Endometrial microvascular endothelial cells (primary cell): ENCODE measurements around the gene SEMA7A. TPM values are rescaled to one million over a fixed set of nuclear protein-coding genes. Genes with fewer than 3 reads are reported as not detected.

Source experiments
- in situ Hi-C: cut with HindIII; loops from 2 replicates; pipeline ENCODE4 v1.10.0; 2017; ENCODE audit warnings: low sequenced_read_pairs, low pct_unique_long_range_greater_than_20kb; ENCODE audit errors: inconsistent ontology term
- total RNA-seq: library from RNA; depleted of rRNA; stranded (reverse); fragments of >200 nt; gene quantifications from one replicate; pipeline ENCODE4 v1.2.3, GENCODE V29; 2015; ENCODE audit errors: inconsistent ontology term

SEMA7A gene
- total RNA-seq, 1 donor from 2014 or later, result 1.2 TPM

DNA sequence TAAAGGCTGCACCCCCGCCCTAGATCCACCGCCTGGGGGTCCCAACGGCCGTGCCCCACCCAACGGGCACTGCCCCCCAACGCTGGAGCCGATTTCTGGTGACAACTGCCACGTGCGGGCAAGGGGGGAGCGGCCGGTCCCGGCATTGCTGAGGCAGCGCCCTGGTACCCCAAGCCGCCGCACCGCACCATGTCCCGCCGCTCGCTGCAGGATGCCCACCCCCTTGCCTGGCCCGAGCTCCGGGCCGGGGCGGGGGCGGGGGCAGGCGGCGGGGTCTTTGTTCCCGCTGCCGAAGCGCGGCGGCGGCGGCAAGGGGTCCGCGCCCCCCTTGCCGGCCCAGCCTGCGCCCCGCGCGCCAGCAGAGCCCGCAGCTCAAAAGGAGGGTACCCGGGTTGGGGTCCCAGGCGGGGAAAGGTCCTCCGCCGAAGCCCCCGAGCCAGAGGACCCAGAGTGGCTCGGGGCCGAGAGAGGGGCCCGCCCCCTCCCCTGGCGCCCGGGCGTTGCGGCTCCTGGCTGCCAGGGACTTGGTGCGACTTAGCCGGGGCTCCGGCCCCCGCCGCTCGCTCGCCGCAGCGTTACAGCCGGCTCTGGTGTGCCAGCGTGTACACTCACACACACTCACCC lies 678 bp downstream of the SEMA7A start:
- in situ Hi-C loops, result no loop called here

DNA sequence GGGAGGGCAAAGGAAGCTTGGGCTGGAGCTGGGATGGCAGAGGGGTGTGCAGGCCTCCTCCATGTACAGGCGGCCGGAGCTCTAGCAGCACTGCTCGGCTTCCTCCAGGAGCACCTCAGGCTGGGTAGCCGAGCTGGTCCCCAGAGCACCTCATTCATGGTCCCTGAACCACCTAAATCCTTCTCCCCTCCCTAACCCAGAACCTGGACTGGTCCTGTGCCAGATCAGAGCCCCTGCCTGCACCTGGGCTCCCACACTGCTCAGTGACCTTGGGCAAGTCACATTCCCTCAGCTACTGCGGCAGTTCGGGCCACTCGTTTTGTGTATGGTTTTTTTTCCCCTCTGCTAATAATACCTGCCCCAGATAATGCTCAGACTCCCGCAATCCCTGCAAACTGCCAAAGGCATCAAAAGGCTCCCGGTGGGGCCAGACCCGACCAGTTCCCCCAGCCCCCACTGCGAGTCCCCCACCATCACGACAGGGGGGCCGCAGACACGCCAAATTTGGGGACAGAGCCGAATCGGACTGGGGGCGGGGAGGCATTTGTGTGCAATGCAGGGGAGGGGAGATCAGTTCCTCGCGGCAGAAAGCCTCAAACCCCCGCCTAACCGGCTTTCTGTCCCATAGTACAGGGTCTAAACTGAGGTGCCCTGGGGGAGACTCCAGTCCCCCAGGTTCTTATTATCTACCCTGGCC lies 1.3 kb downstream of the SEMA7A start:
- in situ Hi-C loops, result no loop called here

DNA sequence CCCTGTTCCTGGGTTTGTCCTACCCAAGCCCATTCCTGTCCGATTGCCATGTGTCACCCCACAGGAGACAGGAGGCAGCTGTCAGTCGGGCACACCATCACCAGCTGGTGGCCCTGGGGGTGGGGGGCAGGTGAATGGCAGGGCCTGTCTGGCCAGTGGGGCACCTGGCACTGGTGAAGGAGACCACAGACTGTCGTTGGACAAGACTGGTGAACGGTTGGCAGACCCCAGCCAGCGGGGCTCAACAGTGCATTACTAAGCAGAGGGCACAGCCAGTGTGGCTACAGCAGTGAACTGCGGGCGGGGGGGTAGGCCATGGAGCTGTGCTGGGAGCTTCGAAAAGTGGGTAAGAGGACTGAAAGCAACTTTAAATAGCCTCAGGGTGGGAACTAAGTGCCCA lies 2.1 kb downstream of the SEMA7A start:
- in situ Hi-C loops, result no loop called here

DNA sequence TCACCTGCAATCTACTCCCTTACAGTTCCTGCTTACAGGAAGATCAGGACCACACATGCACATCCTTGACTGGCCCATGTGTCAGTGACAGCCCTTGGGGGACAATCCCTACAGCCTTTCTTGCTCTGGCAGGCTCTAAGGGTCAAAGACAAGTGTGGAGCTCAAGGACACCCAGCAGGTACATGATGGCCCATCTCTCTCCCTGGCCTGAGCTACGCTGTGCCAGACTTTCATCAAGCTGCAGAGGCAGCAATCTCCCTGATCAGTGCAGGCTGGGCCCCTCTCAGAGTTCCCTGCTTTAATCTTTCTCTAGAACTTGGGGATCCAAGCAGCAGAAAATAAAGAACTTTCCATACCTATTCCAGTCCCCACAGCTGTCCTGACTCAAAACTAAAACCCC lies 2.6 kb downstream of the SEMA7A start:
- in situ Hi-C loops, result no loop called here

DNA sequence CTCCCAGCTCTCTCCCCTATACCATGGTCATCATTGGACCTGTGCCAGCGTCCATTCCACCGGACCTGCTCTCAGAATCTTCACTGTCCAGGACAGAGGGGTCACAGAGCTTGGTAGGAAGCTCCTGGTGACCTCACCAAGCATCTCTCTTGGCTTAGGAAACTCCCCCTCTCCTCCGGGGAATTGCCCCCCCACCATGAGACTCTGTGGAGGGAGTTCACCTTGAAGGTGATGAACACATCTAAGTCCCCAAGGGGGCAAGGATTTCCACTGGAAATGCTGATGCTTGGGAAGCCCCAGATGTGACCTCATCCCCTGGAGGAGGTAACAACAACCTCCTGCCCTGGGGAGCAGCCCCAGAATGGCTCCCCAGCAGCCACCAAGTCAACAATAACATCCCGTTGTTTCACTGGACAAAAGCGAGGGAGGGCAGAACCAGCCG lies 3.2 kb downstream of the SEMA7A start:
- in situ Hi-C loops, result no loop called here

- in situ Hi-C loops, result no loop called here
Measured at GRCh38 chr15:74429781-74430400, 3.9 kb downstream of the SEMA7A start.

DNA sequence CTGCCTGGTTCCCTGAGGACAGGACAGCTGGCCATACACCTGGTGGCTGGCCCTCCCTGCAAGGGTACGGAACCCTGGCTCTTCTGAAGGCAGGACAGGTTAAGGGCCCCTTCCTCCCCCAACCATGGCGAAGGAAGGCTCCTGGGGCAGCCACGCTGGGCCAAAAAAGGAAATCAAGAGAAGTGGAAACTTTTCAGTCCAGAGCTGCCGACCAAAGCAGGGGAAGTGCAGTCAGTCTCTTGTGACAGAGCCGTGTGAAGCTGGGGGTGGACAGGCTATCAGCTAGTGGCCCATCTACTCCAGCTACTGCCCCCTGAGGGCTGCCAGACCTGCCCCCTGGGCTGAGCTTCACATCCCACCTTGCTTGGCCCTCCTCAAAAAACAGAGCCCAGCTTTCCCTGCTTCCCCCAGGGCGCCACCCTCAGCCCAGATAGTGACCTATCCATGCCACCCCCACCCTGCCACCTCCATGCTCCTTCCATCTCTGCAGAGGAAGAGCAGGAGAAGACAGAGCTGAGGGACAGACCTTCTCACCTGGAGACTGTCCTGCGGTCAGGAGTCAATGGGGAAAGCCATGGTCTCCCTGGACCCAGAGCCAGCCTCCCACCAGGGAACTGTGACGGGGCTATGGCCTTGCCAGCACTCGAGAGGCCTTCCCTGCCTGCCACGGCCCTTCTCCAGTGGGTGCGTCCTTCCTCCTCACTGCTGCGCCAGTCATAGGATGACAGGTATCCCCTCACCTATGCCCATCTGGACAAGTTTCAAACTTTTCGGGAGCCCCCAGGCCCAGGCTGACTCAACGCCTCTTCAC lies 4.6 kb downstream of the SEMA7A start:
- in situ Hi-C loops, result no loop called here

DNA sequence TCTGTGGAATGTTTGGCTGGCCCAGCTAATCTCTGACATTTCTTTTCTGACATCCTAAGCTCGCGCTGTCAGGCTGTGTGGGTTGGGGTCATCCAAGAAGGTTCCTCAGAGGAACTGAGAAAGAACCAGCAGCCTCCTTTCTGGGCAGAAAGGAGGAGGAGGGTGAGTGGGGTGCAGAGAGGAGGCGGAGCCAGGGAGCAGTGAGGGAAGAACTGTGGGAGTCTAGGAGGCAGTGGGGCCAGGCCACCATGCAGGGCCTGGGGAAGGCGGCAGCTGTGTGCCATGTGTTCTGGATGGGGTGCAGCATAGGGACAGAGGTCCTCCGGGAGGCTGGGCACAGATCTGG lies 5.3 kb downstream of the SEMA7A start:
- in situ Hi-C loops, result no loop called here

- in situ Hi-C loops, result no loop called here
Measured at GRCh38 chr15:74427607-74428441, 5.9 kb downstream of the SEMA7A start.

DNA sequence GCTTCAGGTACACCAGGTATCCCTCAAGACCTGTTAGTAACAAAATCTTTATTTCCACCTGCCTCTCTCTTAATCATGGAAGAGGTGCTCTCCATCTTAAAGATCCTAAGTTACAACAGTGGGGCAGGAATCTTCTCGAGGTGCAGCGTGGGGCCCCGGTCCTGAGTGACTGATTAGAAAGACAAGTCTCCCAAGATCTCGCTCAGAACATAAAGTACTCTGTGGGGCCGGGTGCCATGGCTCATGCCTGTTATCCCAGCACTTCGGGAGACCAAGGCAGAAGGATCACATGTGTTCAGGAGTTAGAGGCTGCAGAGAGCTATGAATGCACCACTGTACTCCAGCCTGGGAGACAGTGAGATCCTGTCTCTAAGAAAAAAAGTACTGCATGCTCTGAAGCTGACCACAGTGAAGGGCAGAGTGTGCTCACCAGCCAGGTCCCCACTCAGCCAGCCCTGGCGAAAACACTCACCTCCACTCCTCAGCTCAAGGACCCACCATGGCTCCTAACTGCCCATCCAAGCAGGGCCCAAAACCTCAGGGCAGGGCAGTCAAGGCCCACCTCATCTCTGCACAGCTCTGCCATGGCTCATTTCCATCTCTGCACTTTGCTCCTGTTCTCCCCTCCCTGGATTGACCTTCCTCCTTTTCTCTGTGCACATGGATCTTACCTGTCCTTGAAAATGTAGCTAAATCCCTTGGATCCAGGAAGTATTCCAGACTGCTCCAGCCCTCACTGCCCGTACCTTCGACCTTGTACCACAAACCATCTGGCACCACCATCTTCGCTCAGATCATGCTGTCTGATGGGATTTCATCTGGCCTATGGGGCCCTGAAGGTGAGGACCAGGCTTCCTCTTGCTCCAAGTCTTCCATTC lies 7.1 kb downstream of the SEMA7A start:
- in situ Hi-C loops, result no loop called here

DNA sequence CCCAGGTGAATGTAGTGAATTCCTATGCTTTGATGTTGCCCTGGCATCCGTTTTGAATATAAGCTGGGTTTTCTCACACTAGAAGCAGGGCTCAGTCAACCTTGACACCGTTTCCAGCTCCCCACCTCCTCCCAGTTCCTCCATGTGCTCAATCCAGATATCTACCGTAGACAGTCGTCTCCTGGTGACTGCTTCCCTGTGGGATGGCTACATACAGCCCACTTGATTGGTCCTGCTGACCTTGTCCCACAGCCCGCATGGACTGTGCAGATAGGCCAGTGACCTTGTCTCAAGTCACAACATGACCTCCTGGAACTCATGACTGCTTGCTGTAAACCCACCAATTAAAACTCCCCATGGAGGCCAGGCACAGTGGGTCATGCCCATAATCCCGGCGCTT lies 8.1 kb downstream of the SEMA7A start:
- in situ Hi-C loops, result no loop called here

- in situ Hi-C loops, result no loop called here
Measured at GRCh38 chr15:74424901-74425528, 8.7 kb downstream of the SEMA7A start.

GRCh38 chr15:74423431-74424257 lies 10.1 kb downstream of the SEMA7A start:
- in situ Hi-C loops, result no loop called here

GRCh38 chr15:74422652-74423430 lies 10.9 kb downstream of the SEMA7A start:
- in situ Hi-C loops, result no loop called here

DNA sequence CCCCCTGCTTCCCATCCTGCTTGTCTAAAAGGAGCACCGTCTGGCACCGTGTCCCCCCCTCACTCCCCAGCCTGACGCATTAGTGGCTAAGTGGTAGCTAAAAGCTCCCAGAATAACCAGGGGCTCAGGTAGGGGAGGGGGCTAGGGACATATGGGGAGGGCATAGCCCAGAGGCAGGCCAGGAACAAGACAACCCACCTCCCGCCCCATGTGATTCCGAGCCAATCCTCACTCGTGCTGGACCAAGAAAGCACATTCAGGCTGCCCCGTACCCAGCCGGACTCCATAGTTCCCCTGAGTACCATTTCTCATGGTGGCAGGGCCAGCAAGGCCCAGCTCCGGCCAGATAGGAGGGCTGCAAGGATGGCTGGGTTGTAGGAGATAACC lies 11.5 kb downstream of the SEMA7A start:
- in situ Hi-C loops, result no loop called here
